Measurements from ENCODE around the gene ZFP36L2.

The ZFP36L2 gene

DNA sequence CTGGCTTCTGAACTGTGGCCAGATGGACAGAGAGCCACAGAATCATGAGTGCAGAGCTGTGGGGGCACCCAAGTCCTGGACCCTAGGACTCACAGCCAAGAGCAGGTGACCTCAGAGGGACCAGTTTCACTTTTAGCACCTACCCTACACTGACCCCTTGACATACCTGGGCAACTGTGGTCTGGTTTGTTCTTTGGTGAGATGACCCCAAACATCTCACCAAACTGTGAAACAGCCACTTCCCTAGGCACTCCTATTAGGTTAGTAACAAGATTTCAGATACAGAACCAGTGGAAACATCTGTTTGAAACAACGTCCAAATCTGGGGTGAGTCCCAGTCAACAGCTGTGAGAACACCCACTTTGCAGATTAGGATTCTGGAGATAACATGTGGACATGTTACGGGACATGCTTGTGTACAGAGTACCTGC lies 1.9 kb upstream of the ZFP36L2 start:
- Histone ChIP-seq H3K36me3 (replicated peaks) (peaks cover 20% of the 10 kb centered on the region), H3K27ac (no peak overlapping the region), H3K27me3 (replicated peaks) (no peaks in the 10 kb centered on the region), H3K4me3 (ENCODE audit: low read depth, low read length) (no peak overlapping the region)
- TF ChIP-seq, protein P1, sequence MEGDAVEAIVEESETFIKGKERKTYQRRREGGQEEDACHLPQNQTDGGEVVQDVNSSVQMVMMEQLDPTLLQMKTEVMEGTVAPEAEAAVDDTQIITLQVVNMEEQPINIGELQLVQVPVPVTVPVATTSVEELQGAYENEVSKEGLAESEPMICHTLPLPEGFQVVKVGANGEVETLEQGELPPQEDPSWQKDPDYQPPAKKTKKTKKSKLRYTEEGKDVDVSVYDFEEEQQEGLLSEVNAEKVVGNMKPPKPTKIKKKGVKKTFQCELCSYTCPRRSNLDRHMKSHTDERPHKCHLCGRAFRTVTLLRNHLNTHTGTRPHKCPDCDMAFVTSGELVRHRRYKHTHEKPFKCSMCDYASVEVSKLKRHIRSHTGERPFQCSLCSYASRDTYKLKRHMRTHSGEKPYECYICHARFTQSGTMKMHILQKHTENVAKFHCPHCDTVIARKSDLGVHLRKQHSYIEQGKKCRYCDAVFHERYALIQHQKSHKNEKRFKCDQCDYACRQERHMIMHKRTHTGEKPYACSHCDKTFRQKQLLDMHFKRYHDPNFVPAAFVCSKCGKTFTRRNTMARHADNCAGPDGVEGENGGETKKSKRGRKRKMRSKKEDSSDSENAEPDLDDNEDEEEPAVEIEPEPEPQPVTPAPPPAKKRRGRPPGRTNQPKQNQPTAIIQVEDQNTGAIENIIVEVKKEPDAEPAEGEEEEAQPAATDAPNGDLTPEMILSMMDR (IDR thresholded peaks at IDR 0.05; ENCODE audit: low read depth, low read length, missing control alignments), result no peak
- no peak for DNase-seq
- in situ Hi-C loops (cut with HindIII; ENCODE audit: low pct_ligation_motif_present, low sequenced_read_pairs), result no loop called here

DNA sequence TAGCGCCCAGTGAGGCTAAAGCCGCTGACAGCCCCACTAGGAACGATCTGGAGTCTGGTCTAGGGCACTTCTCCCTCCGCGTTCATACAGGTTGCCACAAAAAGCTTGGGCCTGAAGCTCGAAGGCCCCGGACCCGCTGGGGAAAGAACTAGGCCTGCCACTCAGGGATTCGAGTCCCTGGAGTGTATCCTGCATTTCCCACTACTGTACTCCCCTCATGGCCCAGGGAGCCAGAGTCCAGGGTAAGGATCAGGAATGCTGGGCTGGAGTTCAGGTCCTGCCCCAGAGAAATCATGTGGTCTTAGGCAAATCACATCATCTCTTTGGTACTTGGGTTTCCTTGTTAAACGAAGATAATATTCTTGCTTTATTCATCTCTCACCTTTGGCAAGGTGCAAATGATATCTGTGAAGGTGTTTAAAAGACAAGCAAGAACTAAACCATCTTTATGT lies 1.4 kb upstream of the ZFP36L2 start:
- TF ChIP-seq, protein P1 (IDR thresholded peaks at IDR 0.05; ENCODE audit: low read depth, low read length, missing control alignments), result peak; percentile 62
- Histone ChIP-seq H3K36me3 (replicated peaks) (peaks cover 20% of the 10 kb centered on the region), H3K27ac (no peak overlapping the region), H3K4me3 (ENCODE audit: low read depth, low read length) (peak overlapping the region; percentile 71), H3K27me3 (replicated peaks) (no peaks in the 10 kb centered on the region)
- in situ Hi-C loops (cut with HindIII; ENCODE audit: low pct_ligation_motif_present, low sequenced_read_pairs), result no loop called here
- DNase-seq, result peak; percentile 25

DNA sequence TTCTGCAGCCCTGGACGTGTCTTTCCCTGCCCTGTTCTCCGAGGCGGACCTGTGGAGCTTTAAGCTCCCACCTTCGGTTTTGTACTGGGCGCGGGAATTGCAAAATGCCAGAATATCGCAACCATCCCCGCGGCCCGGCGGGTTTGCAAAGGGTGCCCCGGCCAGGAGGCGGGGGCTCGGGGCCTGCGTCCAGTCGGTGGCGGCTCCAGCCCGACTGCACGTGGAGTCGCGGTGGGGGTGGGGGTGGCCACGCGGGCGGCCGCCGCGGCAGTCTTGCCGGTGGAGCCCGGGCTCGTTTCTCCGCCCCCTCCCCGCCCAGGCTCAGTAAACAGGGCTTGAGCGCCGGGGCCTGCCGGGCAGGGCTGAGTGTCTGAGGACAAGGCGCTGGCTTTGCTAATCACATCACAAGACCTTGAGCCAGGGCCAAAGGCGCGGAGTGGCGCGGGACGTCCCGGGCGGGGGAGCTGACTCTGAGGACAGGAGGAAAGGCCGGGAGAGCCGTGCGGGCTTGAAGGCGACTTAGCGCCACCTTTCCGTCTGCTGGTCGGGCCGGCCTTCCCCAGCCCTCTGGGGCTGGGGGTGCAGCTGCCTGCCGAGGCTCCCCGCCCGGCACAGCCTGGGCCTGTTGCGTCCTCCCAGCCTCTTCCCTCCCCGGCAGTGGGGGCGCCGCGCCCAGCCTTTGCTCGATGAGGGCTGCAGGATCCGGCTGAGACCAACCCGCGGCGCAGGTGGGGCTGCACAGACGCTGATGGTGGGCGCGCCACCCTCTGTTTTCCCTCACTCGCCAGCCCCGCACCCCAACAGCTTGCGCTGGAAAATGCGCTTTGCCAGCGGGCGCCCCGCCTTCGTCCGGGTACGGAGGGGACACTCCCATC lies 786 bp upstream of the ZFP36L2 start:
- H3K27me3 ChIP-seq (replicated peaks), result no peaks in the 10 kb centered on the region
- TF ChIP-seq, protein P1 (IDR thresholded peaks at IDR 0.05; ENCODE audit: low read depth, low read length, missing control alignments), result no peak
- peak; percentile 55 for DNase-seq
- H3K27ac ChIP-seq, result peak overlapping the region; percentile 82
- in situ Hi-C loops (cut with HindIII; ENCODE audit: low pct_ligation_motif_present, low sequenced_read_pairs), result no loop called here
- peak overlapping the region; percentile 71 for H3K4me3 ChIP-seq (ENCODE audit: low read depth, low read length)
- peaks cover 20% of the 10 kb centered on the region for H3K36me3 ChIP-seq (replicated peaks)

DNA sequence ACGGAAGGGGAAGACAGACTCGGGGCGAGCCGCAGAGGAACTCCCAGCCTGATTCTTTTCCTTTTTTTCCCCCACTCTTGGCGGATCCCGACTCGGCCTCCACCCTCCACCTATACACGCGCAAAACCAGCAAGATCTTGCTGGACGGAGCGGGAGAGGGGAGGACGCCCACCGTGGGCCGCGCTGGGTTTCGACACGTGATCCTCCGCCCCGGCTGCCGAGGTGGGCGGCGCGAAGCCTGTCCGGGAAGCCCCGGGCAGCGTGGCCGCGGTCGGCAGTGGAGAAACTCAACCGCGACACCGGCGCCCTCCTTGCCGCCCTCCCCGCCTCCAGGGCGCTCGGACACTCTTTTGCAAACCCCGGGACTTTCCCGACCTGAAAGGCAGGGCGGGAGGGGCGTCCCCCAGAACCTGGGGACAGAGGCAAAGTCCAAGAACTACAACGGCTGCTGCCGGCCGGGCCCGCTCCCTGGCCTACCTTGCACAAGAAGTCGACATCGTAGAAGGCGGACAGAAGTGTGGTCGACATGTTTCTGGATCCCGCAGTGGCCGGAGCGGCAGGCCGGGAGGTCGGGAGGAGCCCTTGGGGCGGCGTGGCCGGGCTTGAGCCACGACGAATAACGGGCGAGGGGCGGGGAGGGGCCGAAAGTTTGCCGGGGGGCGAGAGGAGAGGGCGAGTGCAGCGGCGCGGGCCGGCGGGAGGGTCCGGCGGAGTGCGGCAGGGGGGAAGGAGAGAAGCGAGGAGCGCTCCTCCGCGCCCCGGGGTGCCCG lies 433 bp downstream of the ZFP36L2 start:
- peak overlapping the region; percentile 82 for H3K4me3 ChIP-seq (ENCODE audit: low read depth, low read length)
- H3K27me3 ChIP-seq (replicated peaks), result no peaks in the 10 kb centered on the region
- in situ Hi-C loops (cut with HindIII; ENCODE audit: low pct_ligation_motif_present, low sequenced_read_pairs), result no loop called here
- H3K36me3 ChIP-seq (replicated peaks), result peaks cover 18% of the 10 kb centered on the region
- peak overlapping the region; percentile 82 for H3K27ac ChIP-seq
- TF ChIP-seq, protein P1 (IDR thresholded peaks at IDR 0.05; ENCODE audit: low read depth, low read length, missing control alignments), result no peak
- DNase-seq, result peak; percentile 41

DNA sequence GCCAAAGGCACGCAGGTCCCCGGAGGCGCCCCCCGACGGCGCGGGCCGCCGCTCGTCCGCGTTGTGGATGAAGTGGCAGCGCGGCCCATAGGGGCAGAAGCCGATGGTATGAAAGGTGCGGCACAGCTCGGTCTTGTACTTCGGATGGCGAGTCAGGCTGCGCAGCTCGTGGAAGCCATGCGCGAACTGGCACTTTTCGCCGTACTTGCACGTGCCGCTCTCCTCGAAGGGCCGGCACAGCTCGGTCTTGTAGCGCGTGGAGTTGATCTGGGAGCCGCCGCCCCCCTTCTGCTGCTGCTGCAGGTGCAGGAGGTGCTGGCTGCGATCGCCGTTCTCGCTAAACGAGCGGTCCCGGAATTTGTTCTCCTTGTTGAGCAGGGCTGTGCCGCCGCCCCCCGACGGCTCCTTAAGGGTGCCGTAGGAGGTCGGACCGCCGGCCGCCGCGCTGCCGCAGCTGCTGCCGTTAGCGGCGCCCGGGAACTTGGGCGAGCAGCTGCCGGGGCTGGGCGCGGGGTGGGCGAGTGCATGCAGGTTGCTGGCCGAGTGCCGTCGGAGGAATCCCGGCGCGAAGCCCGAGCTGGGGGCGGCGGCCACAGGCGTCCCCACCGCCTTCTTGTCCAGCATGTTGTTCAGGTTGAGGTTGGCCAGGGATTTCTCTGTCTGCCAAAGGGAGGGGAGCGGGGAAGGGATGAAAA lies 1.2 kb downstream of the ZFP36L2 start:
- Histone ChIP-seq H3K4me3 (ENCODE audit: low read depth, low read length) (peak overlapping the region; percentile 82), H3K27me3 (replicated peaks) (no peaks in the 10 kb centered on the region), H3K36me3 (replicated peaks) (peaks cover 18% of the 10 kb centered on the region), H3K27ac (peak overlapping the region; percentile 82)
- in situ Hi-C loops (cut with HindIII; ENCODE audit: low pct_ligation_motif_present, low sequenced_read_pairs), result no loop called here
- DNase-seq, result peak; percentile 34
- TF ChIP-seq, protein P1 (IDR thresholded peaks at IDR 0.05; ENCODE audit: low read depth, low read length, missing control alignments), result no peak
